ENCODE data around the gene HECTD1.

GRCh38 chr14:31200702-31200990 lies 6.9 kb downstream of the HECTD1 start:
- TF ChIP-seq USF2 (CRISPR knock-in tag; IDR thresholded peaks at IDR 0.05) (no peak), E2F4 (CRISPR knock-in tag; IDR thresholded peaks at IDR 0.05; ENCODE audit: borderline replicate concordance, low read depth) (no peak), JUN (CRISPR knock-in tag; IDR thresholded peaks at IDR 0.05) (no peak), NR2C2 (CRISPR knock-in tag; IDR thresholded peaks at IDR 0.05) (no peak), CTCF (IDR thresholded peaks at IDR 0.05) (no peak), ZNF416 (CRISPR knock-in tag; IDR thresholded peaks at IDR 0.05) (no peak), MXD4 (CRISPR knock-in tag; IDR thresholded peaks at IDR 0.05; ENCODE audit: borderline replicate concordance) (no peak), ESRRA (CRISPR knock-in tag; IDR thresholded peaks at IDR 0.05; ENCODE audit: borderline replicate concordance) (no peak), CREM (CRISPR knock-in tag; IDR thresholded peaks at IDR 0.05) (no peak), MLX (CRISPR knock-in tag; IDR thresholded peaks at IDR 0.05) (no peak)

All from WTC11 (cell line).